Astrocyte of the spinal cord (primary cell): ENCODE results near the gene TES.

Experiments used
- DNase-seq: peaks from one replicate; pipeline ENCODE4 v3.0.0; 2011; ENCODE audit warnings: low read depth, low spot score
- H3K4me3 ChIP-seq: 2 replicates; pipeline ENCODE4 v1.5.1; 2011; ENCODE audit warnings: low read depth, mild to moderate bottlenecking, low read length, moderate library complexity
- CTCF ChIP-seq: IDR thresholded peaks from 2 replicates; pipeline ENCODE4 v1.5.1; 2012; ENCODE audit warnings: low read depth, mild to moderate bottlenecking, low read length, inconsistent platforms
- in situ Hi-C: cut with HindIII; loops from 2 replicates; pipeline ENCODE4 v1.10.0; 2017; ENCODE audit warnings: low sequenced_read_pairs

The TES gene

GRCh38 chr7:116305485-116306408, 95.4 kb downstream of the TES start:
- DNase-seq, result peak; percentile 74
- in situ Hi-C loops, result no loop called here
- TF ChIP-seq CTCF, result no peak
- no peak overlapping the region for H3K4me3 ChIP-seq

GRCh38 chr7:116306409-116307048, 96.2 kb downstream of the TES start:
- DNase-seq, result no peak
- no peak overlapping the region for H3K4me3 ChIP-seq
- TF ChIP-seq CTCF, result no peak
- in situ Hi-C loops, result no loop called here

- in situ Hi-C loops, result no loop called here
- TF ChIP-seq CTCF, result no peak
- no peak overlapping the region for H3K4me3 ChIP-seq
- no peak for DNase-seq
Measured at GRCh38 chr7:116307253-116307652, 96.9 kb downstream of the TES start.
